Glutamatergic neuron (in vitro differentiated cells): Measurements from ENCODE around the gene TMEM123. TPM values are rescaled to one million over a fixed set of nuclear protein-coding genes. Genes with fewer than 3 reads are reported as not detected.

Source experiments
- DNase-seq: peaks from one replicate; pipeline ENCODE4 v3.0.0; 2022
- H3K27ac Mint-ChIP-seq: one replicate; pipeline ENCODE4 v1.8.0; 2020; ENCODE audit warnings: mild to moderate bottlenecking, mixed read lengths, inconsistent platforms; ENCODE audit not compliant: unreplicated experiment
- H3K27me3 Mint-ChIP-seq: one replicate; pipeline ENCODE4 v1.8.0; 2020; ENCODE audit warnings: mild to moderate bottlenecking, moderate library complexity, mixed read lengths, inconsistent platforms; ENCODE audit not compliant: unreplicated experiment
- H3K36me3 Mint-ChIP-seq: one replicate; pipeline ENCODE4 v1.8.0; 2020; ENCODE audit warnings: mild to moderate bottlenecking, mixed read lengths, inconsistent platforms; ENCODE audit not compliant: unreplicated experiment
- H3K4me1 Mint-ChIP-seq: one replicate; pipeline ENCODE4 v1.8.0; 2020; ENCODE audit warnings: mild to moderate bottlenecking, low read depth, mixed read lengths, inconsistent platforms; ENCODE audit not compliant: unreplicated experiment
- H3K4me3 Mint-ChIP-seq: one replicate; pipeline ENCODE4 v1.8.0; 2020; ENCODE audit warnings: mild to moderate bottlenecking, mixed read lengths, inconsistent platforms; ENCODE audit not compliant: unreplicated experiment
- H3K9me3 Mint-ChIP-seq: one replicate; pipeline ENCODE4 v1.8.0; 2020; ENCODE audit warnings: mild to moderate bottlenecking, moderate library complexity, mixed read lengths, inconsistent platforms; ENCODE audit not compliant: unreplicated experiment
- CTCF ChIP-seq: fragments of 200-600 bp; sonication (generic); IDR thresholded peaks from one replicate; pipeline ENCODE4 v1.5.0; 2021; ENCODE audit not compliant: partially characterized antibody, unreplicated experiment
- total RNA-seq: library from RNA; stranded (reverse); fragmentation: NEBNext Ultra II Directional; extraction: Animal tissue kit (Norgen Biotek cat#: 25700); gene quantifications from one replicate; pipeline ENCODE4 v1.2.1, GENCODE V29; 2021; ENCODE audit not compliant: unreplicated experiment

TMEM123 gene
- total RNA-seq, 1 donor from 2014 or later: 18.1 TPM

- Mint-ChIP-seq H3K4me3 (no peak overlapping the region), H3K36me3 (no peaks in the 10 kb centered on the region), H3K27ac (no peak overlapping the region), H3K4me1 (no peaks in the 10 kb centered on the region), H3K9me3 (no peaks in the 10 kb centered on the region), H3K27me3 (no peaks in the 10 kb centered on the region)
- DNase-seq: no peak
- TF ChIP-seq CTCF: no peak
These were observed 65.4 kb downstream of the TMEM123 start for GRCh38 chr11:102387043-102387781.

GRCh38 chr11:102386136-102386734 lies 66.3 kb downstream of the TMEM123 start:
- Mint-ChIP-seq H3K4me3 (no peak overlapping the region), H3K27me3 (no peaks in the 10 kb centered on the region), H3K4me1 (no peaks in the 10 kb centered on the region), H3K36me3 (no peaks in the 10 kb centered on the region), H3K9me3 (no peaks in the 10 kb centered on the region), H3K27ac (no peak overlapping the region)
- no peak for TF ChIP-seq CTCF
- no peak for DNase-seq

GRCh38 chr11:102385085-102386007 lies 67.2 kb downstream of the TMEM123 start:
- H3K27ac Mint-ChIP-seq: no peak overlapping the region
- no peak overlapping the region for H3K4me3 Mint-ChIP-seq

GRCh38 chr11:102384419-102385079 lies 68.0 kb downstream of the TMEM123 start:
- DNase-seq: no peak
- Mint-ChIP-seq H3K27ac (no peak overlapping the region), H3K4me1 (no peaks in the 10 kb centered on the region), H3K9me3 (no peaks in the 10 kb centered on the region), H3K36me3 (no peaks in the 10 kb centered on the region), H3K4me3 (no peak overlapping the region), H3K27me3 (no peaks in the 10 kb centered on the region)
- no peak for TF ChIP-seq CTCF

More at GRCh38 chr11:102385085-102386007, 67.2 kb downstream of the TMEM123 start:
- no peak for TF ChIP-seq CTCF
- no peaks in the 10 kb centered on the region for H3K27me3 Mint-ChIP-seq
- no peaks in the 10 kb centered on the region for H3K9me3 Mint-ChIP-seq
- H3K36me3 Mint-ChIP-seq: no peaks in the 10 kb centered on the region
- DNase-seq: no peak
- no peaks in the 10 kb centered on the region for H3K4me1 Mint-ChIP-seq
